HEK293 (cell line): ENCODE results near the gene WWTR1.

Experiments used
- KLF1 ChIP-seq: fragments of 450-650 bp; formaldehyde crosslinking; IDR thresholded peaks from 2 replicates; pipeline ENCODE4 v1.5.1; 2016; ENCODE audit warnings: missing biosample characterization, missing genetic modification characterization
- ZNF174 ChIP-seq: fragments of 450-650 bp; formaldehyde crosslinking; IDR thresholded peaks from 2 replicates; pipeline ENCODE4 v1.5.0; 2017; ENCODE audit warnings: missing biosample characterization, mild to moderate bottlenecking, missing genetic modification characterization
- ZNF18 ChIP-seq: fragments of 450-650 bp; formaldehyde crosslinking; IDR thresholded peaks from 2 replicates; pipeline ENCODE4 v1.5.1; 2016; ENCODE audit warnings: missing biosample characterization, missing genetic modification characterization
- ZNF239 ChIP-seq: fragments of 450-650 bp; formaldehyde crosslinking; IDR thresholded peaks from 2 replicates; pipeline ENCODE4 v1.5.1; 2016; ENCODE audit warnings: missing biosample characterization, missing genetic modification characterization
- ZNF274 ChIP-seq, 2 experiments: fragments of 200-500 bp in 1 of 2; fragments of 450-650 bp in 1 of 2; sonication (Bioruptor generic) in 1 of 2; formaldehyde crosslinking in 1 of 2; IDR thresholded peaks; 2 replicates each; pipeline versions ENCODE4 v1.5.1 to v1.6.1; 2014 to 2016; ENCODE audit warnings: borderline replicate concordance in 1 of 2, inconsistent platforms in 1 of 2, low read length in 1 of 2, missing biosample characterization in 1 of 2, missing genetic modification characterization in 1 of 2
- ZNF776 ChIP-seq: fragments of 450-650 bp; formaldehyde crosslinking; IDR thresholded peaks from 2 replicates; pipeline ENCODE4 v1.5.0; 2017; ENCODE audit warnings: missing biosample characterization, missing genetic modification characterization, borderline replicate concordance
- TF ChIP-seq, protein P1 (sequence below): fragments of 450-650 bp; formaldehyde crosslinking; IDR thresholded peaks from 2 replicates; pipeline ENCODE4 v1.5.1; 2016; ENCODE audit warnings: missing biosample characterization, missing genetic modification characterization
- TF ChIP-seq, protein P2 (sequence below): fragments of 450-650 bp; formaldehyde crosslinking; IDR thresholded peaks from 2 replicates; pipeline ENCODE4 v1.5.1; 2016; ENCODE audit warnings: missing biosample characterization, missing genetic modification characterization, low read depth
- TF ChIP-seq, protein P3 (sequence below): fragments of 450-650 bp; formaldehyde crosslinking; IDR thresholded peaks from 2 replicates; pipeline ENCODE4 v1.5.1; 2017; ENCODE audit warnings: missing biosample characterization, mild to moderate bottlenecking, missing genetic modification characterization, moderate library complexity

DNA sequence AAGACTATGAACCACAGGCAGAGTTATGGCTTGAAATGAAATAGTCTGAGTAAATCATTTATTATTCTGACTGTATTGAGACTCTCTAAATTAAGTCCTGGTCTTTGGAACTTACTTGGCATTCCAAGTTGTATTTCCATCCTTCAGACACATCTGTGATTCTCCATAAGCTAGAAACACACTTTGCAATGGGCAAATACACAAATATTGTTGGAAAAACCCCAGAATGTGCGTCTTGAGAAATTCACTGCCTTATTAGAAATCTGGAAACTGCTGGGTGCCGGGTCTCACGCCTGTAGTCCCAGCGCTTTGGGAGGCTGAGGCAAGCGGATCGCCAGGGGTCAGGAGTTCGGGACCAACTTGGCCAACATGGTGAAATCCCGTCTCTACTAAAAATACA, 87.8 kb downstream of the WWTR1 start:
- TF ChIP-seq, protein P1, sequence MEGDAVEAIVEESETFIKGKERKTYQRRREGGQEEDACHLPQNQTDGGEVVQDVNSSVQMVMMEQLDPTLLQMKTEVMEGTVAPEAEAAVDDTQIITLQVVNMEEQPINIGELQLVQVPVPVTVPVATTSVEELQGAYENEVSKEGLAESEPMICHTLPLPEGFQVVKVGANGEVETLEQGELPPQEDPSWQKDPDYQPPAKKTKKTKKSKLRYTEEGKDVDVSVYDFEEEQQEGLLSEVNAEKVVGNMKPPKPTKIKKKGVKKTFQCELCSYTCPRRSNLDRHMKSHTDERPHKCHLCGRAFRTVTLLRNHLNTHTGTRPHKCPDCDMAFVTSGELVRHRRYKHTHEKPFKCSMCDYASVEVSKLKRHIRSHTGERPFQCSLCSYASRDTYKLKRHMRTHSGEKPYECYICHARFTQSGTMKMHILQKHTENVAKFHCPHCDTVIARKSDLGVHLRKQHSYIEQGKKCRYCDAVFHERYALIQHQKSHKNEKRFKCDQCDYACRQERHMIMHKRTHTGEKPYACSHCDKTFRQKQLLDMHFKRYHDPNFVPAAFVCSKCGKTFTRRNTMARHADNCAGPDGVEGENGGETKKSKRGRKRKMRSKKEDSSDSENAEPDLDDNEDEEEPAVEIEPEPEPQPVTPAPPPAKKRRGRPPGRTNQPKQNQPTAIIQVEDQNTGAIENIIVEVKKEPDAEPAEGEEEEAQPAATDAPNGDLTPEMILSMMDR (tag by site-specific recombination), result no peak
- TF ChIP-seq ZNF274 (IDR thresholded peaks at IDR 0.05; ENCODE audit: low read length) (no peak), ZNF274 (tag by site-specific recombination; IDR thresholded peaks at IDR 0.05; ENCODE audit: borderline replicate concordance) (no peak), ZNF239 (tag by site-specific recombination) (no peak), ZNF776 (tag by site-specific recombination) (no peak), ZNF174 (tag by site-specific recombination) (no peak), ZNF18 (no peak), KLF1 (tag by site-specific recombination) (no peak)
- TF ChIP-seq, protein P2, sequence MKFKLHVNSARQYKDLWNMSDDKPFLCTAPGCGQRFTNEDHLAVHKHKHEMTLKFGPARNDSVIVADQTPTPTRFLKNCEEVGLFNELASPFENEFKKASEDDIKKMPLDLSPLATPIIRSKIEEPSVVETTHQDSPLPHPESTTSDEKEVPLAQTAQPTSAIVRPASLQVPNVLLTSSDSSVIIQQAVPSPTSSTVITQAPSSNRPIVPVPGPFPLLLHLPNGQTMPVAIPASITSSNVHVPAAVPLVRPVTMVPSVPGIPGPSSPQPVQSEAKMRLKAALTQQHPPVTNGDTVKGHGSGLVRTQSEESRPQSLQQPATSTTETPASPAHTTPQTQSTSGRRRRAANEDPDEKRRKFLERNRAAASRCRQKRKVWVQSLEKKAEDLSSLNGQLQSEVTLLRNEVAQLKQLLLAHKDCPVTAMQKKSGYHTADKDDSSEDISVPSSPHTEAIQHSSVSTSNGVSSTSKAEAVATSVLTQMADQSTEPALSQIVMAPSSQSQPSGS, result no peak
- TF ChIP-seq, protein P3, sequence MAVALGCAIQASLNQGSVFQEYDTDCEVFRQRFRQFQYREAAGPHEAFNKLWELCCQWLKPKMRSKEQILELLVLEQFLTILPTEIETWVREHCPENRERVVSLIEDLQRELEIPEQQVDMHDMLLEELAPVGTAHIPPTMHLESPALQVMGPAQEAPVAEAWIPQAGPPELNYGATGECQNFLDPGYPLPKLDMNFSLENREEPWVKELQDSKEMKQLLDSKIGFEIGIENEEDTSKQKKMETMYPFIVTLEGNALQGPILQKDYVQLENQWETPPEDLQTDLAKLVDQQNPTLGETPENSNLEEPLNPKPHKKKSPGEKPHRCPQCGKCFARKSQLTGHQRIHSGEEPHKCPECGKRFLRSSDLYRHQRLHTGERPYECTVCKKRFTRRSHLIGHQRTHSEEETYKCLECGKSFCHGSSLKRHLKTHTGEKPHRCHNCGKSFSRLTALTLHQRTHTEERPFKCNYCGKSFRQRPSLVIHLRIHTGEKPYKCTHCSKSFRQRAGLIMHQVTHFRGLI (tag by site-specific recombination), result no peak
